HL-60 (cell line): Measurements from ENCODE around the gene SKI.

Source experiments
- DNase-seq, 2 experiments: peaks; one replicate each; pipeline ENCODE4 v3.0.0-alpha.2; 2010 to 2020; ENCODE audit warnings: low read depth in 1 of 2, low spot score in 1 of 2
- H3K27ac ChIP-seq: fragments of 250-450 bp; sonication (Bioruptor Pico); replicated peaks from 2 replicates; pipeline ENCODE4 v1.5.1; 2020; ENCODE audit warnings: mild to moderate bottlenecking, moderate library complexity
- H3K27me3 ChIP-seq: fragments of 250-450 bp; sonication (Bioruptor Pico); 2 replicates; pipeline ENCODE4 v1.5.1; 2021; ENCODE audit warnings: mild to moderate bottlenecking, moderate library complexity; ENCODE audit not compliant: insufficient read depth, poor library complexity, severe bottlenecking
- H3K4me3 ChIP-seq: replicated peaks from 2 replicates; pipeline ENCODE4 v1.5.1; 2011; ENCODE audit warnings: mild to moderate bottlenecking, control low read depth, low read length; ENCODE audit not compliant: insufficient read depth
- GABPA ChIP-seq: IDR thresholded peaks from 2 replicates; pipeline ENCODE4 v1.6.1; 2012; ENCODE audit warnings: low read depth
- POLR2AphosphoS5 ChIP-seq: IDR thresholded peaks from 2 replicates; pipeline ENCODE4 v1.6.1; 2012; ENCODE audit warnings: low read depth
- REST ChIP-seq: IDR thresholded peaks from 2 replicates; pipeline ENCODE4 v1.6.1; 2012; ENCODE audit warnings: low read depth; ENCODE audit not compliant: insufficient replicate concordance
- SPI1 ChIP-seq: IDR thresholded peaks from 2 replicates; pipeline ENCODE4 v1.6.1; 2012; ENCODE audit warnings: low read depth, mild to moderate bottlenecking, borderline replicate concordance
- TF ChIP-seq, protein P1 (sequence below): IDR thresholded peaks from one replicate; pipeline ENCODE4 v1.5.1; 2011; ENCODE audit warnings: low read length, control low read depth, inconsistent platforms; ENCODE audit not compliant: insufficient read depth

SKI gene

DNA sequence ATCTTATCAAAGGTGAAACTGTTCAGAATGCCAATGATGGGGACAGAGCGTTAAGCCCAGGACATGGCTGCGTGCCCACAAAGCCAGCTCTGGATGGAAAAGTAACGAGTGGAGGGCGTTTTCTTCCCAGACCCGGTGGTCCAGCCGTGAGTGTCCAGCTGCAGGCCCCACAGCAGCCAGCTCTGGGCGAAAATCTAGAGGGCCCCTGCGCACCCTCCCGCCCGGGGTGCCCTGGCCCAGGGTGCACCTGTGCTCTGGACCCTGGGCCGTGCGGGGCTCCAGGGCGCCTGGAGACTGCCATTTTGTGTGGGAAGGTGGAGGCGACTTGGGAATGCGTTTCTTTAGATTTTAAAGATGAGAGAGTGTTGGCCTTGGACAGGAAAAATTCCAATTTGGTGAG lies 58.8 kb downstream of the SKI start:
- Histone ChIP-seq H3K27ac (no peak overlapping the region), H3K4me3 (no peak overlapping the region), H3K27me3 (no peaks in the 10 kb centered on the region)
- no peak for DNase-seq
- TF ChIP-seq, protein P1, sequence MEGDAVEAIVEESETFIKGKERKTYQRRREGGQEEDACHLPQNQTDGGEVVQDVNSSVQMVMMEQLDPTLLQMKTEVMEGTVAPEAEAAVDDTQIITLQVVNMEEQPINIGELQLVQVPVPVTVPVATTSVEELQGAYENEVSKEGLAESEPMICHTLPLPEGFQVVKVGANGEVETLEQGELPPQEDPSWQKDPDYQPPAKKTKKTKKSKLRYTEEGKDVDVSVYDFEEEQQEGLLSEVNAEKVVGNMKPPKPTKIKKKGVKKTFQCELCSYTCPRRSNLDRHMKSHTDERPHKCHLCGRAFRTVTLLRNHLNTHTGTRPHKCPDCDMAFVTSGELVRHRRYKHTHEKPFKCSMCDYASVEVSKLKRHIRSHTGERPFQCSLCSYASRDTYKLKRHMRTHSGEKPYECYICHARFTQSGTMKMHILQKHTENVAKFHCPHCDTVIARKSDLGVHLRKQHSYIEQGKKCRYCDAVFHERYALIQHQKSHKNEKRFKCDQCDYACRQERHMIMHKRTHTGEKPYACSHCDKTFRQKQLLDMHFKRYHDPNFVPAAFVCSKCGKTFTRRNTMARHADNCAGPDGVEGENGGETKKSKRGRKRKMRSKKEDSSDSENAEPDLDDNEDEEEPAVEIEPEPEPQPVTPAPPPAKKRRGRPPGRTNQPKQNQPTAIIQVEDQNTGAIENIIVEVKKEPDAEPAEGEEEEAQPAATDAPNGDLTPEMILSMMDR: no peak
- TF ChIP-seq POLR2AphosphoS5 (no peak), REST (no peak), GABPA (no peak), SPI1 (no peak)

- DNase-seq: no peak
- H3K4me3 ChIP-seq: no peak overlapping the region
- H3K27me3 ChIP-seq: no peaks in the 10 kb centered on the region
- no peak overlapping the region for H3K27ac ChIP-seq
- TF ChIP-seq GABPA (no peak), SPI1 (no peak), POLR2AphosphoS5 (no peak), REST (no peak)
- TF ChIP-seq, protein P1: no peak
These were observed 59.5 kb downstream of the SKI start for GRCh38 chr1:2287649-2288048.

DNA sequence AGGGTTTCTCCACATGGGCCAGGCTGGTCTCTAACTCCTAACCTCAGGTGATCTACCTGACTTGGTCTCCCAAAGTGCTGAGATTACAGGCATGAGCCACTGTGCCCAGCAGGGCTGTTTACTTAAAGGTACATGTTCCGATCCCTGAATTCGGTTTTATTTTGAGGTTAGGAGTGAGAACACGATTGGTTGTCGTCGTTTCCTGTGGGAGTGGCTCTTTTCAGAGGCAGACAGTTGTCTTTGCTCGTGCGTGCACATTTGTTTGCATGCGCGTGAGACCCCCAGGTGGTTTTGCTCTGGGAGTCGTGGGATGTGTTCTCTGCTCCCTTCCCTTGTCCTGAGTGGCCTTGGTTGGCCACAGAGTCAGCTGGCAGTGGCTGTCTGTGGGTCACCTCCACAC lies 60.2 kb downstream of the SKI start:
- no peak for DNase-seq
- H3K27me3 ChIP-seq: no peaks in the 10 kb centered on the region
- no peak overlapping the region for H3K27ac ChIP-seq
- no peak for TF ChIP-seq GABPA
- TF ChIP-seq POLR2AphosphoS5: no peak
- no peak for TF ChIP-seq REST
- no peak for TF ChIP-seq SPI1
- TF ChIP-seq, protein P1: no peak
- H3K4me3 ChIP-seq: no peak overlapping the region
